Glutamatergic neuron (in vitro differentiated cells): ENCODE measurements around the gene PRSS27. TPM values are rescaled to one million over a fixed set of nuclear protein-coding genes. Genes with fewer than 3 reads are reported as not detected.
"Not testable (repeated sequence)": the region's sequence is repeated elsewhere in the genome, so short reads cannot be mapped to it uniquely, and the experiment has no call there.

Source experiments
- DNase-seq: peaks from one replicate; pipeline ENCODE4 v3.0.0; 2022
- H3K27ac Mint-ChIP-seq: one replicate; pipeline ENCODE4 v1.8.0; 2020; ENCODE audit warnings: mild to moderate bottlenecking, mixed read lengths, inconsistent platforms; ENCODE audit not compliant: unreplicated experiment
- H3K27me3 Mint-ChIP-seq: one replicate; pipeline ENCODE4 v1.8.0; 2020; ENCODE audit warnings: mild to moderate bottlenecking, moderate library complexity, mixed read lengths, inconsistent platforms; ENCODE audit not compliant: unreplicated experiment
- H3K36me3 Mint-ChIP-seq: one replicate; pipeline ENCODE4 v1.8.0; 2020; ENCODE audit warnings: mild to moderate bottlenecking, mixed read lengths, inconsistent platforms; ENCODE audit not compliant: unreplicated experiment
- H3K4me1 Mint-ChIP-seq: one replicate; pipeline ENCODE4 v1.8.0; 2020; ENCODE audit warnings: mild to moderate bottlenecking, low read depth, mixed read lengths, inconsistent platforms; ENCODE audit not compliant: unreplicated experiment
- H3K4me3 Mint-ChIP-seq: one replicate; pipeline ENCODE4 v1.8.0; 2020; ENCODE audit warnings: mild to moderate bottlenecking, mixed read lengths, inconsistent platforms; ENCODE audit not compliant: unreplicated experiment
- H3K9me3 Mint-ChIP-seq: one replicate; pipeline ENCODE4 v1.8.0; 2020; ENCODE audit warnings: mild to moderate bottlenecking, moderate library complexity, mixed read lengths, inconsistent platforms; ENCODE audit not compliant: unreplicated experiment
- CTCF ChIP-seq: fragments of 200-600 bp; sonication (generic); IDR thresholded peaks from one replicate; pipeline ENCODE4 v1.5.0; 2021; ENCODE audit not compliant: partially characterized antibody, unreplicated experiment
- total RNA-seq: library from RNA; stranded (reverse); fragmentation: NEBNext Ultra II Directional; extraction: Animal tissue kit (Norgen Biotek cat#: 25700); gene quantifications from one replicate; pipeline ENCODE4 v1.2.1, GENCODE V29; 2021; ENCODE audit not compliant: unreplicated experiment

Gene PRSS27
- total RNA-seq, 1 donor from 2014 or later: 10.8 TPM

GRCh38 chr16:2686912-2687507, 33.0 kb downstream of the PRSS27 start:
- no peak overlapping the region for H3K27ac Mint-ChIP-seq
- no peak overlapping the region for H3K4me3 Mint-ChIP-seq
- no peak for TF ChIP-seq CTCF
- no peak for DNase-seq
- H3K4me1 Mint-ChIP-seq: no peaks in the 10 kb centered on the region
- no peaks in the 10 kb centered on the region for H3K36me3 Mint-ChIP-seq
- H3K27me3 Mint-ChIP-seq: no peaks in the 10 kb centered on the region
- no peaks in the 10 kb centered on the region for H3K9me3 Mint-ChIP-seq

- H3K27ac Mint-ChIP-seq, H3K4me1 Mint-ChIP-seq, H3K9me3 Mint-ChIP-seq, H3K27me3 Mint-ChIP-seq, DNase-seq, H3K36me3 Mint-ChIP-seq, H3K4me3 Mint-ChIP-seq: not testable (repeated sequence)
These were observed 33.9 kb downstream of the PRSS27 start for GRCh38 chr16:2686075-2686474.

- not testable (repeated sequence) for H3K36me3 Mint-ChIP-seq, H3K27me3 Mint-ChIP-seq, H3K4me1 Mint-ChIP-seq, H3K9me3 Mint-ChIP-seq, DNase-seq
- H3K27ac Mint-ChIP-seq: peak overlapping the region; percentile 59
- H3K4me3 Mint-ChIP-seq: peak overlapping the region; percentile 85
These were observed 37.0 kb downstream of the PRSS27 start for GRCh38 chr16:2683041-2683440.

GRCh38 chr16:2682209-2683021, 37.6 kb downstream of the PRSS27 start, which contains the start of gene KCTD5:
Gene KCTD5 (plus strand): TSS chr16:2682523. CDS start chr16:2682549, 26 bp downstream.
- DNase-seq: peak; percentile 95
- Mint-ChIP-seq H3K27ac (peak within 1 kb of the TSS; percentile 84), H3K27me3 (peaks cover 2% of the 10 kb centered on the region), H3K4me3 (peak within 1 kb of the TSS; percentile 92), H3K4me1 (no peaks in the 10 kb centered on the region), H3K9me3 (no peaks in the 10 kb centered on the region), H3K36me3 (no peaks in the 10 kb centered on the region)
- TF ChIP-seq CTCF: no peak

- not testable (repeated sequence) for H3K27me3 Mint-ChIP-seq, H3K4me3 Mint-ChIP-seq, H3K9me3 Mint-ChIP-seq, H3K4me1 Mint-ChIP-seq, H3K27ac Mint-ChIP-seq, H3K36me3 Mint-ChIP-seq, DNase-seq
These were observed 39.7 kb downstream of the PRSS27 start for GRCh38 chr16:2680360-2680759.

GRCh38 chr16:2679902-2680301, 40.1 kb downstream of the PRSS27 start:
- DNase-seq, H3K27me3 Mint-ChIP-seq, H3K36me3 Mint-ChIP-seq, H3K9me3 Mint-ChIP-seq, H3K4me3 Mint-ChIP-seq, H3K4me1 Mint-ChIP-seq: not testable (repeated sequence)
- peak overlapping the region; percentile 76 for H3K27ac Mint-ChIP-seq

GRCh38 chr16:2678206-2678965, 41.6 kb downstream of the PRSS27 start:
- H3K36me3 Mint-ChIP-seq, H3K27me3 Mint-ChIP-seq, H3K9me3 Mint-ChIP-seq, DNase-seq, H3K4me1 Mint-ChIP-seq, H3K4me3 Mint-ChIP-seq, H3K27ac Mint-ChIP-seq: not testable (repeated sequence)

GRCh38 chr16:2676937-2677336, 43.1 kb downstream of the PRSS27 start:
- H3K4me1 Mint-ChIP-seq, H3K27me3 Mint-ChIP-seq, DNase-seq, H3K4me3 Mint-ChIP-seq, H3K9me3 Mint-ChIP-seq, H3K36me3 Mint-ChIP-seq, H3K27ac Mint-ChIP-seq: not testable (repeated sequence)
